8988T (cell line): Measurements from ENCODE around the gene PPP2R2B.
"Not testable (repeated sequence)": the region's sequence is repeated elsewhere in the genome, so short reads cannot be mapped to it uniquely, and the experiment has no call there.

Experiments used
- DNase-seq: peaks from one replicate; pipeline ENCODE4 v3.0.0; 2011

PPP2R2B gene

DNA sequence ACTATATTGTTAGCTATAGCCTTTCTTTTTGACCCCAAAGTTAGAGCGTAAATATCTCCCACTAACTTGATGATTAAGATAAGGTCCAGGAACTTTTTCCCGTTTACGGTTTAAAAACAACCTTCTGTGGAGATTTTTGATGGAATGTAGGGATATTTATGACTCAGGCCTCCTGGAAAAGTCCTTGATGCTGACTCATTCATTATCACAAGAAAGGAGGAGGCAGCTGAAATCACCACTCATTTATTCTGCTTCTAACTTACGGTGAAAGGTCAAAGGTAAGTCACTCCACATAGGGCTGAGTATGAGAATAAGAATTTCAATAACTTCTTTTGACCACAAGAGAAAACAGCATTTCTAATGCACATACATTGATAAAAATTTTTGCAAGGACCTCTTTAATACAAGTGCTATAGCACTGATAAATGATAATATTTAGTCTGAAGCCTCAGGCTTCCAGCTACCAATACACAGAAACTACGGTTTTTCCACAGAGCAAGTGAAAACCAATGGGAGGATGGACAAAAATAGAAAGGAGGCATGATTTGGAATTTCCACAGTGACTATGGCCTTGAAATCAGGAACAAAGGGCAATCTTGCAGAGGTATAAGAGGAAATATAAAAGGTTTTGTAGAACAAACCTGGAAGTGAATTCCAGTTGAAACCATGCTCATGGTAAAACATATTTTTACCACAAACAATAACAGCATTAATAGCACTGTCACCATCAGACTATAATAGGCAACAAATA lies 146.5 kb downstream of the PPP2R2B start:
- no peak for DNase-seq

DNA sequence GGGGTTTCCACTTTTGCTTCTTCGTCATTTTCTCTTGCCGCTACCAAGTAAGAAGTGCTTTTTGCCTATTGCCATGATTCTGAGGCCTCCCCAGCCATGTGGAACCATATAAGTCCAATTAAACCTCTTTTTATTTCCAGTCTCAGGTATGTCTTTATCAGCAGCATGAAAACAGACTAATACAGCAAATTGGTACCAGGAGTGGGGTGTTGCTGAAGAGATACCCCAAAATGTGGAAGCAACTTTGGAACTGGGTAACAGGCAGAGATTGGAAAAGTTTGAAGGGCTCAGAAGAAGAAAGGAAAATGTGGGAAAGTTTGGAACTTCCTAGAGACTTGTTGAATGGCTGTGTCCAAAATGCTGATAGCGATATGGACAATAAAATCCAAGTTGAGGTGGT lies 149.8 kb downstream of the PPP2R2B start:
- DNase-seq: not testable (repeated sequence)

DNA sequence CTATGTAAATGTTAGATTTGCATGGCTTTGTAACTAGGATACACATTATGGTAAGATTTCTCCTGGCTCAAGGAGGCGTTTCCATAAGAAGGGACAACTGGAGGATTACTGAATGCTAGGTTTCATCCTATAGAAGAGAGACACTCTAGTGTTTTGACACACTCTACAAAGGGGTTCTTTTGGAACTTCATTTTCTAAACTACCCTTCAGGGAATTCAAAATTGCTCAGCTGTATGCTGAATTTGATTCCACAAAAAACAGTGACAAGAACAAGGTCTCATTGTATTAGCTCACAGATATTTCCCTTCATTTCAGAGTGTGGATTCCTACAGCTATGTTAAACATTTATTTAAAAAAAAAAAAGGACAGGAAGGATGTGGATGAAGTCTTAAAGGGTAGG lies 151.7 kb downstream of the PPP2R2B start:
- no peak for DNase-seq

DNA sequence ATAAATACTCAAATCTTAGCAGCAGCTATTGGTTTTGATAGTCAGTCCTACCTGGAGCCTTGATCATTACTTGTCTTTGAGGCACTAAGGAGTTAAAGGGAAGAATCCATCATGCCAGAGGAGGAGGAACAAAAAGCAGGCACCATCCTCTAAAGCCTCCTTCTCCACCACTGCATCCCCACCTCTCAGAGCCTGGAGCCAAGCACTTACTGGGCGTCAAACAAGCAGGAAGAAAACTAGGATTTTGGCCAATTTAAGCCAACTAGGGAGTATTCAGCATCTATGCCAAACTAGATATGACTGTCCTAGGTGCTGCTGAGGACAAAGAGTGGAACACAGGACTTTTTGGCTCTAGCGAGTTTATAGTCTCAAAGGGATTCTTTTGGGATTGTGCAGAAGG lies 152.5 kb downstream of the PPP2R2B start:
- no peak for DNase-seq

DNA sequence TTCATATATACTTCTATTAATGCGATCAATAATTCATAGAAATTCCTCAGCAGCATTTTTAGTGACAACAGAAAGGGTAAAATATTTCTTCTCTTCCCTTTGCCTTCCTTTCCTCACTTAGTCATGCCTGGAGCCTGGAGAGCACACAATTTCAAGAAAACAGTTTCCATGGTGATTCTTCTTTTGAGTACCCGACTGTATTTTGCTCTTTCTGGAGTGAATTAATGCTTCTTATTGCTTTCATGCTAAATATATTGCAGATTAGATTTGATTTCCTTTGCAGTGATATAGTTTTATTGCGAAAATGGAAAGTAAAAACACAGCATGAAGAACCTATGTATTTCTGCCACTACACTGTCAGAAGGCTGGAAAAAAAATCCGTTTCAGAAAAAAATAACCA lies 153.5 kb downstream of the PPP2R2B start:
- DNase-seq: no peak

DNA sequence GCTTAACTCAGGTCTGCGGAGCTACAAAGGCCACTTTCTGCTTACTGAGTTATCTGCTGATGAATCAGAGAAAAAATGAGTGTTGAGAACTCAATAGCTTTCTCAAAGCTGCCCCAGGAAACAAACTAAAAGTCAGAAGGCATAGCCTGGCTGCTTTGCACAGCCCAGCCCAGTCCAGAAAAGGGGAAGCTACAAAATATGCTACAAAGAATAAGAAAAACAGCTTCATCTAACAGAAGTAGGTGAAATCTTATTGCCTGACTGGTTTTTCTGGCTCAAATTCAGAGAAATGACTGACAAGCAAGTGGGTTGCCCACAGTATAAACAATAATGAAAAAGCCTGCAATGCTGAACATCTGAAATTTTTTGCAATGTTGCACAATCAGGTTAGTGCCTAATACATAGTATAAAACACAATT lies 156.2 kb downstream of the PPP2R2B start:
- DNase-seq: no peak

DNA sequence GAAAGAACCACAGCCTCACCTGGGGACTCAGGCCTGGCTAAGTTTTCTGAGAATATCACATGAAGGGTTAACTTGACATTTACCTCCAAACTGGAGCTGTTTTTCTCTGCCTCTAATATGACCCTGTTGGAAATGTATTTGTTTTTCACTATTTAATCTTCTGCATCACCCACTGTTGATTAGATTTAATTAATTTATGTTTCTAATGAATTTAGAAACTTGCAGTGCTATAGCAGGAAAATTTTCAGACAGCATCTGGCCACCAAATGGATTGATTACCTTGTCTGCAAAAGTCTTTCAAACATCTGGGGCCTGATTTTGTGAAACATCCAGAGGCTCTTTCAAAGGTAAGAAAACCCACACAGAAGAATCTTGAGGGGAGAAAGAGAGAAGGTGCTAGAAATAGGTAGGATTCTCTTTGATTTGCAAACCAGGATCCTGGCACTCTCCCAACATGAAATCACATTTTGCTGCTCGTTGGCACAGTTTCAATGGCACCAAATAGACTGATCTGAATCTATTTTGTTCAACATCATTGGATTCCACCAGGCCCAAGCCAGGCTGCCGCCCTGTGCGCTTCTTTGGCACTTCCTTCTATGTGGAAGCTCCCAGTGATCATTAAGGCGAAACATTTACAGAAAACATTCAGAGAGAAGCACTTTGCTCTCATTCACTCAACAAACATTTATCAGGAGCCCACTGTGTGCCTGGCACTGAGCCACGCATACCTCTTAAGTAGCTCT lies 157.3 kb downstream of the PPP2R2B start:
- DNase-seq: no peak

DNA sequence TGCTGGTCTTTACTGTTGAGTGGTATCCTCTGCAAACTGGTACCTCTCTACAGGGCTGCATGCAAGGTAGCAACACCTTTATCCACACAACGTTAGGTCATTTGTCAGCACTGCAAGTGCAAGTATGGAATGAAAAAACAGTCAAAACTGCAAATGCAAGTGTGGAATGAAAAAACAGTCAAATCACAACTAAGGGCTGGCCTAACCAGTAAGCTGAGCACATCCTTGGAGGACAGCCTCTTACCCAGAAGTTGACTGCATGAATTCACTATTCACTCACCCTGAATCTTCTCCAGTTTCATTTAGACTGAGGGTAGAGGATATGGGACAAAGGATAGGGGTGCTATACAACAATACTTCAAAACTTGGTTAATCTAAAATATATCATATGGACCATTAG lies 158.4 kb downstream of the PPP2R2B start:
- no peak for DNase-seq

DNA sequence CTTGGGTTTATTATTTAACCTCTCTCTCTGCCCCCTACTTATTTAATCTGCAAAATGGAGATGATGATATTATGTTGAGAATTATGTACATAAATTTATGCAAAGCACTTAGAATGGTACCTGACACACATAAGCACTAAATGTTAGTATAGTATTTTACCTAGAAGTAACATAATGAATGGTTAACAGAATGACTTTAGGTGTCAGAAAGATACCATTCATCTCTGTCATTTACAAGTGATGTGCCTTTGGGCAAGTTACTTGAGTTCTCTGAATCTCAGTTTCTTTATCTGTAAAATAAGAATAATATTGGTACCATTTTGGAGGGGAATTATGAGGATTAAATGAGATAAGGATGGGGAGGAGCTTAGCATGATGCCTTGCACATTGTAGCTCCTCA lies 159.4 kb downstream of the PPP2R2B start:
- DNase-seq: no peak

DNA sequence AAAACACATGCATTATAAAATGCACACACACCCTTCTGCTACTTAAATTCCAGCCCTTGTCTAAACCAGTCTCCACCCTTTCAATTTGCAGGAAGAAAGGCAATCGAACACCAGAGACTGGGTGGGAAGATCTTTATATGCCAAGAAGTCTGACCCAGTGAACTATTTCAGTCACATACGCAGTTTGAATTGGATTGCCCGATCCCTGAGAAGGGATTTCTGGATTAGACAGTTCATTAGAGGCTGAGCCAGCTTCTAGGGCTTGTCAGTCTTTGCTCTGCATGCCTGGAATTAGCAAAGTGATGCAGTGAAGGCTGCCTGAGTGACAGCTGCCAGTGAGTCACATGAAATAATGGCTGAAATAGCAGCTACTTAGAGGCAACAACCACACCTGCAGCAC lies 159.9 kb downstream of the PPP2R2B start:
- DNase-seq: no peak

DNA sequence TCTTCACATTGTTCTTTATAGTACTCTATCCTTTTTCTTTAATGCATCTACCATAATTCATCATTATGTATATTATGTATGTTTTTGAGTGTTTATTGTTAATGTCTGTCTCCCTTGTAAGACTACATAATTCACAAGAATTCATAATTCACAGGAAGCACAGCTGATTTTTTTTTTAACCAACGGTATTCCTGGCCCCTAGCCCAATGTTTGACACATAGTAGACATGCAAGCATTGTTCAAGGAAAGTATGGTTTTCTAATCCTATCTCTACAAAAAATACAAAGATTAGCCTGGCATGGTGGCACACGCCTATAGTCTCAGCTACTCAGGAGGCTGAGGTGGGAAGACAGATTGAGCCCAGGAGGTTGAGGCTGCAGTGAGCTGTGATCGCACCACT lies 160.6 kb downstream of the PPP2R2B start:
- no peak for DNase-seq

DNA sequence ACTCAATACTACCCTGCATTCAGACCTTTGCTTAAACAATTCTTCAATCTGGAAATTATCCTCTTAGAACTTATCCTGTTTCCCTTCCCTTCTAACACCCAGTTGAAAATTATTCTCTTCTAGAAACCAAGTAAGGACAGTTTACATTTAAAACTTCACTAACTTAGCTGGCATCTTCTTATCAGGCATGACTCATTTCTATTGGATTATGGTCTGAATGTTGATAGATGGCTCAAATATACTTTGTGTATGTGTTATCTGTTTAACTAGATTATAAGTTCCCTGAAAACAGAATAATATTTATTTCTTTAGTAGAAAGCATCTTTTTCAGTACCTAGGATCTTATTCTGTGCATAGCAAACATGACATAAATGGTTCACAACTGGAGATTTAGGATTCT lies 161.9 kb downstream of the PPP2R2B start:
- no peak for DNase-seq

DNA sequence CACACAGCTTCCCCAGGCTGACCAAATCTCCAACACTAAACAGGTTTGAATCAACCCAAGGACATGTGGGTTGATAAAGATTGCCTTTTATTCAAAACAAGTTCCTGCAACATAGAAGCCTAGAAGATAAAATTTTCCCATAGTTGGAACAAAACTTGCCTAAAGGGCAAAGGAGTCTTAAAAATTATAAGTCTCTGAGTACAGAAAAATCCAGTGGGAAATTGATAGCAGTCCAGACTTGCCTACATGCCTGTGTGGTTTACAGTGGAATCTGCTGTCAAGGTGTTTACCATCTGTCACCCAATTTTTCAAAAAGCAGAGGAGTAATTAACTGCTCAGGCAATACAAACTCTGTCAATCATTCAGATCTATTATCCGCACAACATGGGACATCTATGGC lies 168.2 kb downstream of the PPP2R2B start:
- DNase-seq: no peak

DNA sequence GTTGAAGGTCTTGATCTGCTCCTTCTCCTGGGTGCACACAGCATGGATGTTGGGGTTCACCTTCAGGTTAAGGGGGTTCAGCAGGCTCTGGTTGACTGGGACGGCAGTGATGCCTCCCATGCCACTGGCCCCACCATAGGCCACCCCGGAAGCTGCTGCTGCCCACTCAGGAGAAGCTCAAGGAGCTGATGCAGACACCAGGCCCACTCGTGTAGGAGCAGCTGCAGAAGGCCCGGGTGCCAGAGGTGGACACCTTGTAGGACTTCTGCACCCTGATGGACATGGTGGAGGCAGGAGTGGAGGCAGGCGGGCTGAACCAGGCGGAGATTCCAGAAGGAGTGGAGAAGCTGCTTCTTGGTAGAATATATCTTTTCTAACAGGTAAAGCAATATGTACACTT lies 171.2 kb downstream of the PPP2R2B start:
- no peak for DNase-seq

DNA sequence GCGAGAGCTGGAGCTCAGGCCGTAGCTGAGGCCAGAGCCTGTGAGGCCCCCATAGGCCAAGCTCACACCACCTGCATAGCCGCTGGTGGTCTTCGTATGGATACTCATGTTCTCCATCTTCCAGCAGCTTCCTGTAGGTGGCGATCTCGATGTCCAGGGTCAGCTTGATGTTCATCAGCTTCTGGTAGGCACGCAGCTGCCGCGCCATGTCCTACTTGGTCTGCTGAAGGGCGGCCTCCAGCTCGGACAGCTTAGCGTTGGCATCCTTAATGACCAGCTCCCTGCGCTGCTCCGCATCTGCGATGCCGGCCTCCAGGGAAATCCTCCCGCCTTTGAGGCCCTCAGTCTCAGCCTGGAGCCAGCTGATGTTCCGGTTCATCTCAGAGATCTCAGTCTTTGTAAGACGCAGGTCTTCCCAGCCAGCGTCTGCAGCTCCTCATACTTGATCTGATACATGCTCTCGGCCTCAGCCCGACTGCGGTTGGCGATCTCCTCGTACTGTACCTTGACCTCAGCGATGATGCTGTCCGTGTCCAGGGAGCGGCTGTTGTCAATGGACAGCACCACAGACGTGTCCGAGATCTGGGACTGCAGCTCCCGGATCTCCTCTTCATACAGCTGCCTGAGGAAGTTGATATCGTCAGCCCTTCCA lies 172.1 kb downstream of the PPP2R2B start:
- no peak for DNase-seq

DNA sequence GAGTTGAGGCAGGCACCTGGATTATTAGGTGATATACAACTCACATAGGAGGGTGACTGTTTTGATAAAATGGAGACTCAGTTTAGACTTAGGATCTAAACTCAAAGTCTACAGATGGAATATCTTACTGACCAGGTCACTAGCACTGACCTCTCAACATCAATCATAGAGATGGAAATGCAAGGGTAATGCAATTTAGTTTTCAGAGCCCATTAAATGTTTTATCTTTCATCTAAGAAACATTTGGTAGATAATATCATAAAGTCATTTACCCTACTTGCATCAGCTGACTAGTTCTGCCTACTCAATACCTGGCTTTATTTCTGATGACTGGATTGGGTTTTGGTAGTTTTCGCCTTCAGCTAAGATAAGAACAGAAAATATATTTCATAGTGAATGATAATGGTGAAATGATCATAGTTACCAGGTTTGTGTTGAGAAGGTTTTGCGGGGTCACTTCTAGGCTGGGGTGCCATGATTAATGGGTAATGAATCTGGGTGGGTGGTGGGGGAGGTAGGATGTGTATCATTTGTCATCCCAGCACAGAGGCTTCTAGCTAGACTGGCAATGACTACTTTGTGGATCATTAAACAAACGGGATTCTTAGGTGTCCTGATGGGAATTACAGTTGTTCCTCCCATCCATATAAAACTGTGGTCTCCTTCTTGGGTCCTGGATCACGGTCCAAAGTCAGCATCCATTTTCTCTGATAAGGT lies 173.4 kb downstream of the PPP2R2B start:
- DNase-seq: no peak

DNA sequence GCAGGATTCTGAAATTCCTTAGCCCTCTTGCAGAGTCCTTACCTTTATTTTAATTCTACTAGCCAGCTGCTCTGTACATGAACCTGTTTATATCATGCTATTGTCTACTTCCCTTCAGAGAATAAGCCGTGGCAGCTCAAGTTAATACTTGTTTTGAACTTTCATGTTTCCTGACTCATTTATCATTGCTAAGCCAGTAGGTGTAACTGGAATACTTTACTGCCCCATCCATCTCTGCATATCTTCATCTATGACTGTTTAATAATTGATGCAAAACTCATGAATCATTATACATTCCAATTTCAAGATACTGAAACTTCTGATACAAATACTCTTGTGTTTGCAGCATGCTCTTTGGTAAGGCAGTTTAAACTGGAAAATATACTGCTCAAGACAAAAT lies 174.7 kb downstream of the PPP2R2B start:
- DNase-seq: no peak

DNA sequence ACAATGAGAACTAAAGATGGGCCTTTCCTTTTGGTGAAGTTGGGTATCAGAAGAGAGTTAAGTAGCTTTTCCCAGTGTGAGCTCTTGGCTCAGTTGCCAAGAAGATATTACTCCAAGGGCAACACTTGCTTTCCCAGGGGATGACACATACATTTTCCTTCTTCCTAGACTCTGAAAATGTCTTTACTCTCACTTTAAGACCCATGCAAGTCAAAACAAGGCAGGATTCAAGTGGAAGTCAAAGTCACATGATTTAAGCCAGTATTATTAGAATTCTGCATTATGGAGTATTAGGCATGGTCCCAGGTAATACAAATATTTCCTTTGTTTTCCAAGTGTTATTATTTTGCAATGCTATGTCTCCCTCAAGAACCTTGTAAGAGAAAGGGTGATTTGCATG lies 175.1 kb downstream of the PPP2R2B start:
- DNase-seq: no peak

DNA sequence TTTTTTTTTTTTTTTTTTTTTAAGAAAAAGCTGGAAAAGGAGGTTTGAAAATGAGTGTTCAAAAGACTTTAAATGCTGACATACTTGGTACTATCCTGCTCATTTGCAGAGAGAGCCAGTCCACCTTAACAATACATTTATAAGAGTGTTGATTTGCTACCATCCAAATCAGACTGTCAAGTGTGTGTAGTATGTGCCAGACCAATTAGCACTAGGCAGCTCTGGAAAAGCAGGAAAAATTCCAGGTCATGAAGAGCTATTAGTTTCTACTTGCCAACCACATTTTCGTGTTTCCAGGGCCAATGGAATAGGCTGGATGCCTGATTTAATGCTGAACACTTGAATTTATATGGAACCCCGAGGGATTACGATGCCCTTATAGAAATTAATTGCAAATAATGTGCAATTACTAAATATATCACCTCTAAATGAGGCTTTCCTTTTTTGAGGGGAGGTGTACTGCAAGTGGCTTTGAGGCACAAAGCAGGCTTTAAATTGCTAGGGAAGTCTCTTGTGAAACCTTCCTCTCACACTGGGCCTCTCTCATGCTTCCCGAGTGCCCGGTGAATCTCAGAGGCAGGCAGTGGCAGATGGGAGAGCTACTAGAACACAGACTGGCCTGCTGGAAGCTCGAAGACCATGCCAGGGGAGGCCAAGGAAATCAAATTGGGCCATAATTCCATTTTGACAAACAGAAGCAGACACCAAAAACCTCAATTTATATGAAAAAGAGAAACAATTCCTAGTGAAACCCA lies 178.7 kb downstream of the PPP2R2B start:
- no peak for DNase-seq

DNA sequence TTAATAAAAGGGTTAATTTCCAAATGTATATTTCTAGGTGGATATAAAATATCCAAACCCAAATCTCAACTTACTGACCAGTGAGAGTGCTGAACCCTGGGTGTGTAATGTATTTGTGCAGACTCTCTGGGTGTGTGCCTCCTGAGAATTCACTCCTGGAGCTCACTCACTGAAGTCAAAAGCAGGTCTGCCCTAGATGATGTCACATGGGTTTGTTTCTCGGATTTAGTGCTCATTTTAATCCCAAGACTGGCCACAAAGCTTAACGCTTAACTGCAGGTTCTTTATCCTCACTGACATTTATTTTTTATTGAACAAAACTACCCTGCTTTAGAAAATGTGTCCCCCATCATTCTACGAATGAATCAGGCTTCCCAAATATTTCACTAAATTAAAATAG lies 179.4 kb downstream of the PPP2R2B start:
- DNase-seq: no peak

DNA sequence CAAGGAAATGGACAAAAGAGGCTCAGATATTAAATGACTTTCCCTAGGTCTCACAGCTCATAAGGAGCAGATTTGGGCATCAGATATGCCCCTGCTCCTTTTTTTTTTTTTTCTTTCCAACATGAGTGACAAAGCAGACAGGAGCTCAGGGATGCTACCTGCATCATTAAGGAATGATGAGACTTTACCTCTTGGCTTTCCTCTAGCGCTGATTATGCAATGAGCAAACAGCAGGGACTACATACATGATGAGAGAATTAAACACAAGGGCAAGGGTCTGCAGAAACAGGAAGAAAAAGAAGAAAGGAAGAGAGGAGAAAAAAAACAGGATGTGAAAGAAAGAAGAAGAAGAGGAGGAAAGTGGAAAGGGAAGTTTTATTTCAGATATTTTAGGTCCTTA lies 179.9 kb downstream of the PPP2R2B start:
- no peak for DNase-seq

DNA sequence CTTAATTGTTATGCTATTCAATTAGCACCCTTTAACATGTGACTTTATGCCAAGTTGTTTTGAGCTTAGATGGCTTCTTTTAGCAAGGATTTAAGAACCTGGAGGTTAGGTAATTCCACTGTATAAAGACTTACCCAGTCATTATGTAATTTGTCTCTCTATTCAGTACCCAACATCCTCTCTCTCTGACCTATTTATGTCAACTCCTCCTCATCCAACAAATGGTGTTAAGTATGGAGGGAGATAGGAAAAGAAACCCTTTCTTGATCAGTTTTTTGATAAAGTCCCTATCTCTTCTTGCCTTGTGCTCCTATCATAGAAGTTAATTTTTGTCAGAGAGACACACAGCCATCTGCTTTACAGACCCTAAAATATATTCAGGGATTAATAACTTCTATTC lies 181.3 kb downstream of the PPP2R2B start:
- no peak for DNase-seq

DNA sequence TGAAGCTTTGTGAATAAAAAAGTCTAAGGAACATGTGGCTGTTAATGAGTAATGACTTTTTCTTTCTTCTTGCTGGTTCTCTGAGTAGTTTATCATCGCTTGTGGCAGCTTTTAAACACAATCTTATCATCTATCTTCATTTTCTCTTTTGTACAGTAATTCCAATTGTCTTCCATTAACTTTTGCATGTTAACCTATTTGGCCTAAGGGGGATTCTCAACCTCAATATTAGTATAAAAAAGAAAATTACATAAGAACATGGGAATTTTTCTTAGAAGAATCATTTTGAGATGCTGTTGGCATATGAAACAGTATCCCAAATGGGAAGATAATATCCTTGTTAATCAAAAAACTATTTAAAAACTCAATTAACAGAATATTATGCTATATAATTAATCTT lies 182.9 kb downstream of the PPP2R2B start:
- DNase-seq: no peak
